AG09309 (cell line): ENCODE data around the gene LMNTD2.
A peak's percentile ranks its signal among the peaks of the same experiment; 100 is the strongest.

Source experiments
- DNase-seq: peaks from one replicate; pipeline ENCODE4 v3.0.0-alpha.2; 2010; ENCODE audit warnings: low read depth
- H3K4me3 ChIP-seq: 2 replicates; pipeline ENCODE4 v1.5.1; 2011; ENCODE audit warnings: mild to moderate bottlenecking, low read depth, low read length, moderate library complexity; ENCODE audit not compliant: control insufficient read depth
- CTCF ChIP-seq: IDR thresholded peaks from 2 replicates; pipeline ENCODE4 v1.5.1; 2011; ENCODE audit warnings: mild to moderate bottlenecking, low read depth, low read length, inconsistent platforms; ENCODE audit not compliant: insufficient read depth, control insufficient read depth; ENCODE audit errors: missing control alignments

Gene LMNTD2

GRCh38 chr11:557328-558132 is 3.0 kb downstream of the LMNTD2 start:
- H3K4me3 ChIP-seq: no peak overlapping the region
- TF ChIP-seq CTCF: no peak
- no peak for DNase-seq

GRCh38 chr11:556662-557256 is 3.8 kb downstream of the LMNTD2 start:
- no peak for TF ChIP-seq CTCF
- H3K4me3 ChIP-seq: no peak overlapping the region

GRCh38 chr11:555780-556661 is 4.5 kb downstream of the LMNTD2 start:
- no peak overlapping the region for H3K4me3 ChIP-seq
- TF ChIP-seq CTCF: no peak
- no peak for DNase-seq

More at GRCh38 chr11:556662-557256, 3.8 kb downstream of the LMNTD2 start:
- DNase-seq: no peak

- H3K4me3 ChIP-seq: no peak overlapping the region
- no peak for TF ChIP-seq CTCF
- no peak for DNase-seq
Measured at GRCh38 chr11:555227-555779, 5.2 kb downstream of the LMNTD2 start.

GRCh38 chr11:554428-555226 is 5.9 kb downstream of the LMNTD2 start:
- H3K4me3 ChIP-seq: no peak overlapping the region
- no peak for DNase-seq
- TF ChIP-seq CTCF: peak; percentile 54
